ENCODE measurements around the gene PPP1R1B.
A peak's percentile ranks its signal among the peaks of the same experiment; 100 is the strongest.

PPP1R1B gene

DNA sequence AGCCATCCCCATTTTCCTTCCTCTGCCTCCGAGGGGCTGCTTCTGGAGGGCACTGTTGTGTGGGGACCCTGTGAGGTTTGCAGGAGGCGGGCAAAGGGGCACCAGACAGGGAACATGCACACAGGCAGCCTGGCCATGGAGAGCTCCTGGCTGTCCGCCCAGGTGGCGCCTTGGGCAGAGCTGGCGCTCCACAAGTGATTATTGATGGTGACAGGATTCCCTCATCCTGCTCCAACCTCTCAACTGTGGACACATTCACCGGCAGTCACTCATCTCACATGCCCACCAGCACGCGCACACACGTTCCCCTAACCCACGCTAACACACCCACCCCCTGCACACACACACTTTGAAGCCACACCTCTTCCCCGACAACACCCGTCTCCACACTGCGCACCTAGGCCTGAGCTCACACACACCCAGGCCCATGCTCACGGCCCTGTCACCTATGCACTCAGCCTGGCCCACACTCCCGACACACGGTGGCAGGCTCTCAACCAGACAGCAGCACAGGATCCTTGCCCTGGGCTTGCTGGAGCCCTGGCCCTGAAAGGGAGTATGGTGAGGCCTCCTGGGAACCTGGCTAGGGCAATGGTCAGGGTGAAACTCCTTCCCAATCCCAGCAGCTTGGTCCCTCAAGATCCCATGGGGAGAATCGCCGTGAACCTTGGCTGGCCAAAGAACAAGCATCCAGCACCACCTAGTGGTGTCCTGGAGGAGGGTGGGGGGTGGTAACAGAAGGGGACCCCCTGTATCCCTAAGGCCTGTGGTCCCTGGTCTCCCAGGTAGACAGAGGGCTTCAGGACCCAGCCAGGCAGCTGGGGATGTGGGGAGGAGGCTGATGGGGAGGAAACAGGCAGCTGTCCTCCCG, 45.1 kb downstream of the PPP1R1B start:
- peak; percentile 32 for DNase-seq

DNA sequence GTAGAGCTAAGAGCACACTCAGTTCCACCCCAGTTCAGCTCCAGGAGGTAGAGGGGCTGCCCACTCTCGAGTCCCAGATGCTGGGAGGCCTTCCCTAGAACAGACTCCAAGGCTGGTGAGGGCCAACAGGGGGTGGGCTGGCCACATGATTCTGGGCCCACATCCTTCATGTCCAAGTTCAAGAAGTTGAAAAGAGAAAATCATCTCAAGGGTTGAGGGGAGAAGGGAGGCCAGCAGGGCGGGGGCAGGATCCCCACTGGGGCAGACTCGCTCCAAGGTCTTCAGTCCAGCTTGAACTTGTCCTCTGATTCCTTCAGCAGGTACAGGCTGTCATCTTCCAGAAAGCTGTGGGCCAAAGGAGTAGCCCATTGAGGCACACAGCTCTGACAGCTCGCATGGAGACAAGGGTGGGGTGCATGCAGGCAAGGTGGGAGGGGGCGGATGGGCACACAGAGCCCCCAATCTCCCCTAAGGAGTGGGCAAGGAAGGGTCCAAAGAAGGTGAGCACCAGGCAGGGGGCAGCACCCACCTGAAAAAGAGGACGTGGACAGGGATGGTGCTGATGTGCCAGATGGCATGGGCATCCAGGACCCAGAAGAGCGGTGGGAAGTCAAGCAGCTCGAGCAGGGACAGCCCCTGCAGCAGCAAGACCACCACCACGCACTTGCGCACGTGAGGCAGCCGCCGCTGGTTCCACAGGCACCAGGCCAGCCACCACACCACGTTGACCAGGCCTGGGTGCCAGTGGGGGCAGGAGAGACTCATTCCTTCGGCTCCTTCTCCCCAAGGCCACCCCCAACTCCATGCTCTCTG, 46.0 kb downstream of the PPP1R1B start:
- no peak for DNase-seq

DNA sequence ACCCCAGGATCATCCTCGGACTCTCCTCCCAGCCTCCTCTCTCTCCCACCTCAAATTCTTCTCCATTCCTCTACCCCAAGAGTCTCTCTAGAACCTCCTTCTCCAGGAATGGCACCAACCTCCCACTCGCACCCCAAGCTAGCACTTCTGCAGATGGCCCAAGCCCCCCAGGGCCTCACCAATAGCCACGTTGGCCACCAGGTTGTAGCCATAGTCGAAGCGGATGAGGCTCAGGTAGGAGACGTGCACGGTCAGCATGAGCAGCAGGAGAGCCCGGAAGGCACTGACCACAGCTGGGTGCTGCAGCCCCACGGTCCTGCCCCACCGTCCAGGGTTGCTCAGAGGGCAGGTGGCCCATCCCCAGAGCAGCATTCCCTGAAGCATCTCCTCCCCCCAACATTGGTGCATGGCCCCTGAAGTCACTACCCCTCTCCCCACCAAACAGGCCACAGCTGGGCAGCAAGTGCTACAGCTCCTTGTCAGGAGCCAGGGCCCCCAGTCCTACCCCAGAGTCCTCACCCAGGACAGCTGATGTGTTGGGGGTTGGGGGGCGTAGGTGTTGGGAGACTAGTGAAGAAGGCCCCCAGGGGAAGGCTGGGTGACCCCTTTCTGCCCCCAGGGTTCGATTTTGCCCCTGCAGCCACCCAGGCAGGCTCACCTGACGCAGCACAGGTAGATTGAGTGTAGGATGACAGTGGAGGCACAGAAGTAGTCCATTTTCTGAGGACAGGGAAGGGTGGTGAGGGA, 46.8 kb downstream of the PPP1R1B start:
- no peak for DNase-seq

DNA sequence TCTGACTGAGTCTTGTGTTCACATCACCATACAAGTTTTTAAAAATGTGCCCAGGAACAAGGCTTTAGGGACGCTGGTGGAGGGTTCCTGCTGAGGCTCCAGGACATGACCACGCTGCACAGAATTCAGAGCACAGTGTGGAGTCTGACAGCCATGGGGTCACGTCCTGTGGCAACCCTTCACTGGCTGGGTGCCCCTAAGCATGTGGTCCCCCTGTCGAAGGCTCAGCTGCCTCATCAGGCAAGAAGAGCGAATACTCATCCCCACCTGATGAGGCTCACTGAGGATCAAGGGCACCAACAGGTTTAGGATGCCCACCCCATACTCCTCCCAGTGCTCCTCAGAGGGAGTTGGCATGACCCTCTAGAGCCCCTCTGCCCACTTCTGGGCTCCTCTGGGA, 47.4 kb downstream of the PPP1R1B start:
- DNase-seq = no peak

DNA sequence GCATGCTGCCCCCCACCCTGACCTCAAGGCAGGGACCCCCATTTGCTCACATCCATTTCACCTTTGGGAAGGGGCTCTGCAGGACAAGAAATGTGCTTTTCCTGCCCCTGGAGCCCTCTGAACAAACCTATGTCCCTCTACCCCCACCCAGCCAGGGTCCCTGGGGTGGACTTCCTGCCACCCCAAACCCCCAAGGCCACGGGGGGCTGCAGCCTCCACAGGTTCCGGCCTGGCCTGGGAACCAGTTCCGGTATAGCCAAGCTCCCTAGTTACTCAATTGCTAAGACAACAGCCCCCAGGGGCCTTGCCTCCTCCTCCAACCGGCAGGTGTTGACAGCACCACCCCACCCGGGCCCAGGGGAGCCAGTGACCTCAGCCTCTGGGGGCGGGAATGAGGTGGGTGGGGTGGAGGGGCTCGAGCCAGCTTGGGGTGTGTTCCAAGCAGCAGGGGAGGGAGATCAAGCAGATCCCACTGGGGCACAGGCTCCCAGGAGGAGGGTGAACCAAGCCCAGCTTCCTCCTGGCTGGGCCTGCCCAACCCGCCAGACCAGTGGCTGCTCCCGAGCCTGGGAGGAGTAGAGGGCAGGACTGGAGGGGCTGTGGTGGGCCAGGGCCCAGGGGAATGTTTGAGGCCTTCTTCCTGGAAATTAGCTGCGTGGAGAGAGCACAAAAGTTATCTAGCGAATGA, 48.1 kb downstream of the PPP1R1B start:
- DNase-seq = no peak

DNA sequence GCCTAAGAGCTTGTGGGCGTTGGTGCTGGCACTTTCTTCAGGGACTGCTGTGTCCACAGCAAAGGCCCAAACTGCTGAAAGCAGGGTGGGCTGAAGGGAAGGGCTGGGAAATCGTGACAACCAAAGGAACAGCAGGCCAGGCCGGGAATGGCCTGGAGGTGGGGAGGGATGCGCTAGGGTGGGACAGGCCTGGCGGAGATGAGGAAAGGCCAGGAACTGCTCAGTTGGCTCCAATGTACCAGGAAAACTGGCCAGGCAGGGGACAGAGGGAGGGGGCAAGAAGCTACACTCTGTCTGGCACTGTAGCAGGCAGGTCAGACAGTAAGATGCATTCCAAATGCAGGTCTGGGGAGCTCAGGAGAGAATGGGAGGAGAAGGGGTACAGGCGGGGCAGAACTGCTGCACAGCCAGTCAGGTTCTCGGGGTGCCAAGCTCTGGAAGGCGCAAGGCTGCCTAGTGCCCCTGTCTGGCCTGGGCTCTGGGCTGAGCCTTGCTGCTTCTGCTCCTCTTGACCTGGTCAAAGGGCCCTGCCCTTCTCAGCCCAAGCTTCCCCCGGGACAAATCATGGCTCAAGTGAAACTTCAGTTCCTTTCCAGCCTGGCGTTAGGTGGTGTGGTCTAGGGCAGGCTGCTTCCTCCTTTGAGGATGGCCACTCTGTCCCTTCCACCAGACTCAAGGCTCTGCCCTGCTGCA, 48.8 kb downstream of the PPP1R1B start:
- no peak for DNase-seq

DNA sequence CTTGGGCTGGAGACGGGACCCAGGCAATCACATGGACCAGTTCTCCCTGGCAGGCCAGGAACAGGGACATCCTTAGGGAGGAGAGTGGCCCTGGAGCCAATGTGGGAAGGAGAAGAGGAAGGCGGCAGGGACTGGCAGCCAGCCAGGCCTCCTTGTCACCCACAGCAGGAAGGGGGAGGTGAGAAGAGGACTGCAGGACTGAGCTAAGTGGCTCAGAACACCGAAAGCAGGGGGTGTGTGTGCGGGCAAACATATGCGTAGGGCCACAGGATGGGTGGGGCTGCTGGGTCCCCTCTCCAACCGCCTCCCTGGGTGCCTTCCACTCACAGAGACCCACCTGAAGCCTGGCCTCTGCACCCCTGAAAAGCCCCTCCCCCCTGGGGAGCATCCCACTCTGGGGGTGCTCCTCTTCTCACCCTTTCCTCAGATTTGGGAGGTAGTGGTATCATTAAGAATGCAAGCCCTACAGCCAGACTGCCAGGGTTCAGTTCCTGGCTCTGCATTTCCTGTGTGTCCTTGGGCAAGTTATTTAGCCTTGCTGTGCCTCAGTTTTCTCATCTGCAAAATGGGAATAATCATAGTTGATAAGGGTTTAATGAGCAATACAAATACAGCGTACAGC, 49.6 kb downstream of the PPP1R1B start:
- DNase-seq = no peak

DNA sequence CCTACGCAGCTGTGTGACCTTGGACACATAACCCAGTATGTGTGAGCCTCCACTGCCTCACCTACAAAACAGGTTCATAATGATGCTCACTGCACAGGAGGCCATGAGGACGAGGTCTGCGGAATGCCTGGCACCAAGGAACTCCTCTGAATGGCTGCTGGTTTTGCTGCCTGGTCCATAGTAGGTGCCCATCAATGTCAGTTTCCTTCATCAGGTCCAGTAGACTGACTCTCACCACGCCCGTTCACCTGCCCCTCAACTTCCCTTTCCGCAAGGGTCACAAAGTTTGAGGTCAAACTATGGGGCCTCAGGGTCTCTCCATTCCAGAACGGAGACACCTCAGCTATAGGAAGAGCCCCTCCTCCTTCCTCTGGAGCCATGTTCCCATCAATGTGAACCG, 50.3 kb downstream of the PPP1R1B start:
- no peak for DNase-seq

DNA sequence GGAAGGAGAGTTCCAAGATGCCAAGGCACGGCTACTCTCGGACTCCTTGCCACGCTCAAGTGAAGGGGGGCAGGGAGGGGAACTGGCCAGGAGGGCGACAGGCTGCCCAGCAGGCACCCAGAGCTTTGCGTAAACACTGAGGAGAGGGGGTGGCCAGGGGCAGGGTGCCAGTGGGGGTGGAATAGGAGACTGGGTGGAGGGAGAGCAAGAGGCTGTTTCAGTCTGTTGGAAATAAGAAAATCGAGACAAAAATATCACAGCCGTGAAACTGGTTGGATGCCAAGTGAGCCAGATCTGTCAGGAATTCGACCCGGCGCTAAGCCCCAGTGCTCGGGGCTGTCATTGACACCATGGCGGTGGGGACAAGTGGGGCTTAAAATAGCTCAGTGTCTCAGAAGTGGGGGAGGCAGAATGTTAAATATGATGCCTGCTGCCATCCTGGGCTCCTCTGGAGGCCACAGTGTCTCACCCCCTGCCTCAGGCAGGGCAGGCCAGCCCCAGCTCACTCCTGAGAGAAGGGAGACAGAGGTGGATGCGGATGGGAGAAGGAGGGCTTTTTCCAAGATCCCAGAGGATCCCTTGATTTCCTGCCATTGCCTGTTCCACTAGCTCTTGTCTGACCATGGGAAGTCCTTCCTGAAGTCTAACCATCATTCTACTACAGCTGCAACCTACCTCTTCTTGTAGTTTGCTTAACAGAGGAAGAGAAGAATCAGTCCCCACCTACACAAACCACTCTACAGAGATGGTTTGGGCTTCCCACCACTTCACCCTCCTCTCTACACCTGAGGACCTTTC, 51.0 kb downstream of the PPP1R1B start:
- no peak for DNase-seq

DNA sequence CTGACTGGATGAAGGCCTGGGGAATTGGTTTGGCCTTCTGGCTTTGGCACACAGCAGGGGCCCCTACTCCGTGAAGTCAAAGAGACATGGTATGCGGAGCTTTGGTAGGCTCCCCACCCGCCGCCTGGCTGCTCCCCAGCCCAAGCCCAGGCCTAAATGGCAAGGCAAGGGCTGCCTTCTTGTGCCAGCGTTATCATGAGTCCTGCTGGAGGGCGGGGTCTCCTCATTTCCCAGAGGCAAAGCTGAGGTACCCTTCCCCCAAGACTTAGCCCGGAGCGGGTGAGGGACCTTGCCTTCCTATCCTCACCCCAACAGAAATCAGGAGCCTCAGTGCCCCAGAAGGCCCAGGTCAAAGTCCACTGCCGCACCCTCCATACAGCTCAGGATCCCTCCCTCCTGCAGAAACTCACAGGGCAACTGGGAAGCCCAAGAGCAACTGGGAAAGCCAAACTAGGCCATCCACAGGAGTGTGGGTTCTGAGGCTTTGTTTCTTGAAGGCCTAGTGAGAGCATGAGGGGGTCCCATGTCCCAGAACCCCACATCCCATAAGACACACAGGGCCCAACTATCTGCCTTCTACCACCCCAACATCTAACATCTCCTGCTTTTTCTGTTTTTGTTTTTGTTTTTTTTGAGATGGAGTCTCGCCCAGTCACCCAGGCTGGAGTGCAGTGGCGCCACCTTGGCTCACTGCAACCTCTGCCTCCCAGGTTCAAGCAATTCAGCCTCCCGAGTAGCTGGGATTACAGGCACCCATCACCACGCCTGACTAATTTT, 51.8 kb downstream of the PPP1R1B start:
- DNase-seq = no peak

DNA sequence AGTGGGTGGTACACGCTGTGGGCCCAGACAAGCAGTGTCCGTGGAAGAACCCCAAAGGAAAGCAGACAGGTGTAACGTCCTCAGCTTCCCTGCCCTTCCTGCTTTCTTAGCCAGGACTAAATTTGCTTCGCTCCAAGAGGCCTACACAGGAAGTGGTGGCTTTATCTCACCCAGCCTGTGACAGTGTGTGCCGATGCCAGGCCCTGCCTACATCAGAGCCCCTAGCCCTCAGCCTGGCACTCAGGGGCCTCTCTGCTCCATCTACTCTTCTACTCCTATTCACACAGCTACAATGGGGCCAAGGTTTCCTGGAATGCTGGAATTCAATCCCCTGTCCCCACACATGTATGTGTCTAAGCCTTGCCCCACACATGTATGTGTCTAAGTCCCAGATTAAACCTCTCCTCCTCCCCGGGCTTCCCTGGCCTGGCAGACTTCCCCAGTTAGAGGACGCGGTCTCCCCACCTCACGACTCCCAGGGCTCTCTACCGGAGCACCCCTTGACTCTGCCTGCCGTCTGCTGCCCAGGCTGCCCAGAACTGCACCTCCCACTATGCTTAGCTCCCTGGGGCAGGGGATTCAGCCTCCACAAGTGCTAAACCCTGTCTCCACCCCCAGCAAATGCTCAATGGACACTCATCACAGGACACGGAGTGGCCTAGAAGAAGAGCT, 52.9 kb downstream of the PPP1R1B start:
- DNase-seq = no peak

DNA sequence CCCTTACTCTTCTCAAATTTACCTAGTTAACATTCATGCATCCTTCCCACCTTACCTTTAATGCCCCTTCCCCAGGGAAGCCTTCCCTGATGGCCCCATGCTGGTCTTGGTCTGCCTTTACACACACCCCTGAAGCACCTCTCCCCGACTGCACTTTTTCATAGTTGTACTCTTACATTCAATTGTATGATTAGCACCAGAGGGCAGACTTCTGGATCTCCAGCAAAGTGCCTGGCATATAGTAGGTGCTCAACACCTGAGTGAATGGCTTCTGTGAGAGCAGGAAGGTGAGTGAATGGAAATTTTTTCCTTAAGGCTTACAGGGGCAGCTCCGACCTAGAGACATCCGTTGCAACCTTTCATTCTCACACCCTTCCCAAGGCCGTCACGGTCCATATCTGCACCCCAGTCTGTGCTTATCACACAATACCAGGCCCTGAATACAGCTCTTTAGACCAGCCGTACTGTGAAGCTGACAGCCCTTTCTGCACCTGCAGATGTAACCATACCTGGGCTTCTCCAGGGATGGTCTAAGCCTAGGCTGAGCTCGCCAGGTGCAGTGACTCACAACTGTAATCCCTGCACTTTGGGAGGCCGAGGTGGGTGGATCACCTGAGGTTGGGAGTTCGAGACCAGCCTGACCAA, 56.7 kb downstream of the PPP1R1B start:
- DNase-seq = no peak

DNA sequence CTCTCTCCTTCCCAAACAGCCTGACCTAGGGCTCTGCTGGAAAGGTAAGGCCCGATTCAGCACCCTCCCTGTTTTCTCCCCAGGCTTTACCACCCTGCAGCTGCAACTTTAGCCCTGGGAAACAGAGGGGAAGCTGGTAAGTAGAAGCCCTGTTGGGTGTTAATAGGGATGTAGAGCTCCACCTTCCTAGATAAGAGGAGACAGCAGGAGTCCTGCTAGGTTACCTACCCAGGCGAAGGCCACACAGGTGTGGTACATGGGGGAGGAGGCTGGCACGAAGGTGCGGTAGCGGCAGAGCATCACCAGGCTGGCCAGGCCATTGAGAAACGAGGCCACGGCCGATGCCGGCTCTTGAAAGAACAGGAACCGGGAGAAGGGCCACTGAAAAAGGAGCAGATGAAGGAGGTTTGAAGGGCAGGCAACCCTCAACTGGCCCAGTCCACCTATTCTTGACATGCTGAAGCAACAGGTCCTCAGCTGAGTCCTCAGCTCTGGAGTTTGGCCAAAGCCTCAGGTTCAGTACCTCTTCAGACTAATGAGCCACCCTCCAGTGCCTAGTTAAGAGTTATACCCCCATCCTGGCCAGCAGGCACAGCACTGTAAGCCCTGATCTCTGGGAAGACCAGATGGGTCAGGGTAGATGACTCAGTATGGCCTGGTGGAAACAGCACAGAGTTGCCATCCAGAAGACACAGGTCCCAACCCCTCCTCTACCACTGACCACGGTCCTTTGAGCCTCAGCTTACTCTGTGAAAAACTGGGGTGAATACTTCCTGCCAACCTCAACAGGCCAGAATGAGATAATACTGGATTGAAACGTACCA, 57.8 kb downstream of the PPP1R1B start:
- DNase-seq = no peak

Data from HCEC 1CT (cell line).